ENCODE data around the gene FSTL4.

Gene FSTL4

GRCh38 chr5:133319905-133320520 is 292.3 kb downstream of the FSTL4 start:
- DNase-seq = no peak

GRCh38 chr5:133319244-133319643 is 293.1 kb downstream of the FSTL4 start:
- no peak for DNase-seq

GRCh38 chr5:133317558-133317957 is 294.8 kb downstream of the FSTL4 start:
- no peak for DNase-seq

GRCh38 chr5:133316346-133317343 is 295.7 kb downstream of the FSTL4 start:
- DNase-seq = no peak

- no peak for DNase-seq
These were observed 298.3 kb downstream of the FSTL4 start for GRCh38 chr5:133314086-133314485.

GRCh38 chr5:133311176-133311575 is 301.2 kb downstream of the FSTL4 start:
- no peak for DNase-seq

- DNase-seq = no peak
These were observed 302.2 kb downstream of the FSTL4 start for GRCh38 chr5:133309984-133310621.

- no peak for DNase-seq
These were observed 303.1 kb downstream of the FSTL4 start for GRCh38 chr5:133309166-133309795.

- DNase-seq = no peak
These were observed 305.1 kb downstream of the FSTL4 start for GRCh38 chr5:133307275-133307674.

- no peak for DNase-seq
These were observed 307.6 kb downstream of the FSTL4 start for GRCh38 chr5:133304707-133305216.

GRCh38 chr5:133304178-133304577 is 308.2 kb downstream of the FSTL4 start:
- no peak for DNase-seq

GRCh38 chr5:133303298-133303697 is 309.0 kb downstream of the FSTL4 start:
- DNase-seq = no peak

GRCh38 chr5:133299728-133300127 is 312.6 kb downstream of the FSTL4 start:
- DNase-seq = no peak

GRCh38 chr5:133299021-133299420 is 313.3 kb downstream of the FSTL4 start:
- DNase-seq = no peak

GRCh38 chr5:133298447-133298846 is 313.9 kb downstream of the FSTL4 start:
- no peak for DNase-seq

- no peak for DNase-seq
These were observed 315.0 kb downstream of the FSTL4 start for GRCh38 chr5:133297293-133297692.

GRCh38 chr5:133296624-133297023 is 315.7 kb downstream of the FSTL4 start:
- no peak for DNase-seq

- DNase-seq = no peak
These were observed 316.8 kb downstream of the FSTL4 start for GRCh38 chr5:133295520-133295919.

- DNase-seq = no peak
These were observed 318.0 kb downstream of the FSTL4 start for GRCh38 chr5:133294380-133294779.

GRCh38 chr5:133293960-133294359 is 318.4 kb downstream of the FSTL4 start:
- DNase-seq = no peak

GRCh38 chr5:133292300-133292699 is 320.0 kb downstream of the FSTL4 start:
- DNase-seq = no peak

- no peak for DNase-seq
These were observed 320.8 kb downstream of the FSTL4 start for GRCh38 chr5:133291524-133291923.

All from right kidney (tissue), 1 donor.